Stimulated activated CD4-positive, alpha-beta T cell treated with anti-CD3 and anti-CD28 coated beads, Interleukin-1b, Interleukin-23, amount 100 ng/mL, for 48 hours (primary cell): ENCODE measurements around the gene MMP25.
"Not testable (repeated sequence)": the region's sequence is repeated elsewhere in the genome, so short reads cannot be mapped to it uniquely, and the experiment has no call there.

ENCODE experiments used
- DNase-seq: peaks from one replicate; pipeline ENCODE4 v3.0.0-alpha.2; 2020

MMP25 gene

DNA sequence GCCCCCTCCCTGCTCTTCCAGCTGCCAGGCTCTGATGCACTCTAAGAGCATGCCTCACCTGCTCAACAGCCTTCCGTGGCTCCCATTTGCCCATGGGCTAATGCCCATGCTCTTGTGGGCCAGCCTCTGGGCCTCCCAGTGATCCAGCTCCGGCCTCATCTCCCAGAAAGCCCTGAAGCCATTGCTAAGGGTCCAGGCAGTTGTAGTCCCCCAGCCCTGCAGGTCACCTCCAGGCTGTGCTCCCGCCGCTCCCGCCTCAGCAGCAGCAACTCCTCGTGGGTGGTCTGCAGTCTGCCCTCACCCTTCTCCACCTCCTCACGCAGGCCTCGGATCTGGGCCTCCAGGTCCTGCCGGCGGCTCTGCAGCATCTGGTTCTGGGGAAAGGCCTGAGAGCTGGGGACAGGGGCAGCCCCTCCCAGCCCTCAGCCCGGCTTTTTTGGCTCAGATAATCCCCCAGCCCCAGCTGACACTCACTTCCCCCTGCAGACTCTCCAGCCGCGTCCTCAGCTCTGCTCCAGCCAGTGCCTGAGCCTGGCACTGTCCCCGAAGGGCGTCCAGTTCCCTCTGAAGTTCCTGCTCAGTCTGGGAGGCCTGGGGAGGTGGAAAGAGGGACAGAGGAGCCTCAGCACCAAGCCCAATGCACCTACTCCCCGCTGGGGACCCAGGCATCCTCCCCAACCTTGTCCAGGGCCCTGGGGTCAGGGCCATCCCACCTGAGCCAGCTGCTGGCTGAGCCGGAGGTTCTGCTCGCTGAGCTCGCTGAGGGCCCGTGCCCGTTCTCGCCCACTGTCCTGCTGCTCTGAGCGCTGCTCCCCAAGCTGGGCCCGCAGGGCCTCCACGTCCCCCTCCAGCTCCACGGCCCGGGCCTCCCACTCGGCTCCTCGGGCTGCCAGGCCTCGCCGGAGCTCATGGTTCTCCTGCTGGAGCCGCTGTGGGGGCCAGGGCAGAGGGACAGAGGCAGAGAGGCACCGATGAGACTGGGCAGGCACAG is 15.8 kb upstream of the MMP25 start:
- DNase-seq, result no peak

- DNase-seq, result no peak
Measured at GRCh38 chr16:3032624-3033023, 13.7 kb upstream of the MMP25 start.

DNA sequence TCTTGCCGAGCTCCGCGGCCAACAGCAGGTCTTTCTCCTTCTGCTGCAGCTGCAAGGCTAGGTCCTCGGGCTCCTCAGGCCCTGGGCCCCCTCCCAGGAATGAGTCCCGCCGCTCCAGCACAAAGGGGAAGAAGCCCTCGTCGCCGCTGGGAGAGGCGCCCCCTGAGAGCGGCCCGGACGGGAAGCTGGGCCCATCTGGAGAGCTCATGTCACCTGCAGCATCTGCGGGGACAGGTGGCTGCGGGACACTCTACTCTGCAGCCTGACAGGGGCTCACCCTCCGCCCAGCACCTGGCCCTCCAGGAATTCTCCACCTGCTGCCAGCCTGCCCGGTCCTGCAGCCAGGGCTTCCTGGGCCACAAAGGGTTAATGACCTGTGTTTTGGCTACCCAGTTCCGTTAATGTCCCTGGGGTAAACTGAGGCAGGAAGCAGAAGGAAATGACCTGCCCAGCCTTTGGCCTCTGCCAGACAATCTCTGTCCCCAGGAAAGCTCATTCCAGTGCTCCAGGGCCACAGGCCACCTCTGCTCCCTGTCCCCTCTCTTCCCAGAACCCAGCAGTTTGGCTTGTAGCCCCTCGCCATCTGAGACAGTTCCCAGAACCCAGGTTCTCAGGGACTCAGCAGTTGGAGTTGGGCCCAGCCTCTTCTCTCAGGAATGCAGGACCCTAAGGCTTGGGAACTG is 10.9 kb upstream of the MMP25 start:
- DNase-seq, result no peak

DNA sequence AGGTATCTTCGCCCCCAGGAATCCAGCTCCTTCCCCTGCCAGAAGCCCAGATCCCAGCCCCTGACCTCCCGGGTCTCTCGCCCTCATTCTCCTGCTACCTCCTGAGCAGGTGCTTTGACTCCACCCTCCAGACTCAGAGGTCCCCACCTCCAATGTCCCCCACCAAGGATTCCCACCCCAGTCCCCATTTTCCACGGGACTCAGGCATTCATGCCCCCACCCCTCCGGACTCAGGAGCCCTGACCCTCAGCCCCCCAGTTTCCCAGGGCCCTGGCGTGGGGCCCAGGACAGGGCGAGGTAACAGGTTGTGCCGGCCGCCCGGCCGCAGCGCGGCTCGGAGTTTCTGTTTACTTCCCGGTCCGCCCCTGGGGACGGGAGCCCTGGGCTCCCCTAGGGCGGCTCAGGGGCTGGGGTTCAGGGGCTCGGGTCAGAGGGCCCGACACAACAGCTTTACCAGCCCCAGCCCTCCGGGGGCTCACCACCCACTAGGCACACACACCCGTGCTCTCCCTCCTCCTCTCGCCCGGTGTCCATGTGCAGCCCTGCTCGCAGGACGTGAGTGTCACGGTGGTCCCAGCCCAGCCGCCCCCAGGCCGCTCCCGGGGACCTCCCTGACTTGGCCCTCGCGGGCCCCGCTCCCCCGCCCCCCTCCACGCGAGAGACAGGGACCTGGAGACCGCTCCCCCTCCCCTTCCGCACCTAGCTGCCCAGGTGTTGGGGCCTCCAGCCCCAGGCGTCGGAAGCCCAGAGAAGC is 10.2 kb upstream of the MMP25 start:
- no peak for DNase-seq

DNA sequence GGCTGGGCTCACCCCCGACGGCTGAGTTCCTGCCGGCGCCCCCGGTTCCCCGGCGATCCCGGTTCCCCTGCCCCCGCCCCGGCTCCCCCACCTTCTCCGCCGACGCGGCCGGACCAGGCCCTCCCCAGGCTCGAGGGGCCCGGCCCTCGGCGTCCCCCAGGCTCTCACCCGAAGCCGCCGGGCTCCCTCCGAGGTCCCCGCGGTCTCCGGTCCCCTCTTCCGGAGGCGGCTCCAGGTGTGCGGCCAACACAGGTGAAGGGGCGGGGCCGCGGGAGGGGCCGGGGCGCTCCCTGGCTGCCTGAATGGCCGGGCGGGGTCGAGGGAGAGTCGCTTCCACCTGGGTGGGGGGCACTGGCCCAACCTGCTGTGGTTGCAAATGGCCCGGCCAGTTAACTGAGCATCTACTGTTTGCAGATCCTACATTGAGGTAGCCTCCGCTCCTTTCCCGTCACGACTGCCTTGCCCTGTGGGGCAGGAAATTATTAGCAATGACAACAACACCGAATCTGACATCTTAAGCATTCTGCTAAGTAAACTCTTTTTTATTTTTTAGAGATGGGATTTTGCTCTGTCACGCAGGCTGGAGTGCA is 9.5 kb upstream of the MMP25 start, which contains the start of gene BICDL2:
TSS of gene BICDL2 (minus strand) at position 219 of the 590 bp plus-strand sequence. CDS start 1,448 bp downstream, outside the sequence.
- DNase-seq, result no peak

DNA sequence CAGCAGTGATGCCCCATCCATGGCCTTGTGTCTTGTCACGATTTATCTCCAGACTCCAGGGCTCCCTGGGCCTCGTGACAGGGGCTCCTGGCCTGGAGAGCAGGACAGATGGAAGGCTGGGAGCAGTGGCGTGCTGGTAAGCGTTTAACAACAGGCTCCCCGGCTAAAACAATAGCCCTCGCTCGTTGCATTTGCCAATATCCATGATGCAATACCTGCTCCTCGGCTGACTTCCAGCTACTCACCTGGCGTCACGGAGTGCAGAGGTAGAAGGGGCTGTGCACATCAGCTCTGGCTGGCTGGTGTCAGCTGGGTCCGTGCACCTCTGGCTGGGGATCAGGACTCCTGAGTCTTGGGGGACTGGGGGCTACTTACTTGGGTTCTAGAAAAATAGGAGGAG is 8.1 kb upstream of the MMP25 start:
- DNase-seq, result no peak

DNA sequence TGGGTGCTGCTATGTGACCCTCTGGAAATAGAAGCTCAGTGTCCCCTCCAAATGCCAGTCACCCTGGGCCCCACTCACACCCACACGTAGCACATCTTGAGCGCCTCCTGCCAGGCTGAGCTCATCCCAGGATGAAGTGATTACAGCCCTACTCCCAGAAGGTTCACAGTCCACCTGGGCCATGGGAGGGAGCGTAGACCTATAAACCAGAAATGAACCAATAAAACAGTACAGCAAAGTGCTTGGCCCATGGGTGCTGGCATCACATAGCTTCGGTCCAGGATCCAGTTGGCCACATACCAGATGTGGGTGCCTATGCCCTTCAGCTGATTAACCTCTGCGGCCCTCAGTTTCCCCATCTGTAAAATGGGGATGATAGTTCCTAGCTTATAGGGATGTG is 7.5 kb upstream of the MMP25 start:
- DNase-seq, result no peak

- DNase-seq, result no peak
Measured at GRCh38 chr16:3042376-3042775, 4.0 kb upstream of the MMP25 start.

DNA sequence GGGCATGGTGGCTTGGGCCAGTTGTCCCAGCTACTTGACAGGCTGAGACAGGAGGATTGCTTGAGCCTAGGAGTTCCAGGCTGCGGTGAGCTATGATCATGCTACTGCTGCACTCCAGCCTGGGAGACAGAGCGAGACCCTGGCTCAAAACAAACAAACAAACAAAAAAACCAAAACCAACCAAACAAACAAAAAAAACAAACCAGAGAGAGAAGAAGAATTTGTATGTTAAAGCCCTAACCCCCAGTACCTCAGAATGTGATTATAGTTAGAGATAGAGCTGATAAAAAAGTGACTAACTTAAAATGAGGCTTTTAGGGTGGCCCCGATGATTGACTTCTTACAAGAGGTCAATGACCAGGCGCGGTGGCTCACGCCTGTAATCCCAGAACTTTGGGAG is 1.7 kb upstream of the MMP25 start:
- no peak for DNase-seq

DNA sequence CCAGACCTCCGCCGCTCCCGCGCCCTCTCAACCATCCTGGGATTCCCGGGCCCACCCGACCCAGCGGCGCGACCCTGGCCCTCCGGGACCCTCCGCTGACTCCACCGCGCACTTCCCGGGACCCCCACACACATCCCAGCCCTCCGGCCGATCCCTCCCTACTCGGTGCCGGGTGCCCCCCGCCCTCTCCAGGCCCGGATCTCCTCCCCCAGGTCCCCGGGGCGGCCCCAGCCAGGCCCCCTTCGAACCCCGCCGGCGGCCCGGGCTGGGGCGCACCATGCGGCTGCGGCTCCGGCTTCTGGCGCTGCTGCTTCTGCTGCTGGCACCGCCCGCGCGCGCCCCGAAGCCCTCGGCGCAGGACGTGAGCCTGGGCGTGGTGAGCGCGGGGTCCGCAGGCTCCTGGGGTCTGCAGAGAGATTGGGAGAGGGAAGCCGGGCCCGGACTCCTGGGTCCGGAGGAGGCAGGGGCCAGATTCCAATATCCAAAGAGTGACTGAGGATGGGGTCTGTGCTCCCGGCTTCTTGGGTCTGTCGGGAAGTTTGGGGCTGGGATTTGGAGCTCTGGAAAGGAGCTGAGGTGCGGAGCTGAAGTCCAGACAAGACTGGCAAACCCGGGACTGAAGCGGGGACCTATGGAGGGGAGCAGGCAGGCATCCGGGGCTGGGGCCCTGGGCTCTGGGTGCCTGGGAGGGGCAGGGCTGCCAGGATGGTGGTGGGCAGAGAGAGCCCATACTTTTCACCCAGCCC is 453 bp downstream of the MMP25 start:
- no peak for DNase-seq

DNA sequence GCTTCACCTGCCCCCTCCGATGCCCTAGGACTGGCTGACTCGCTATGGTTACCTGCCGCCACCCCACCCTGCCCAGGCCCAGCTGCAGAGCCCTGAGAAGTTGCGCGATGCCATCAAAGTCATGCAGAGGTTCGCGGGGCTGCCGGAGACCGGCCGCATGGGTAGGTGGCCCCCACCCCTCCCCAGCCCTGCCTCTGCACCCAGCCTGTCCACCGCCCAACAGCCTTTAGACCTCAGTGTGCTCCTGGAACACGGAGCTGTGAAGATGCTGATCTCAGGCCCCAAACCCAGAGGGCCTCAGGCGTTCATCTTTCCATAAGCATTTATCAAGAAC is 993 bp downstream of the MMP25 start:
- no peak for DNase-seq

DNA sequence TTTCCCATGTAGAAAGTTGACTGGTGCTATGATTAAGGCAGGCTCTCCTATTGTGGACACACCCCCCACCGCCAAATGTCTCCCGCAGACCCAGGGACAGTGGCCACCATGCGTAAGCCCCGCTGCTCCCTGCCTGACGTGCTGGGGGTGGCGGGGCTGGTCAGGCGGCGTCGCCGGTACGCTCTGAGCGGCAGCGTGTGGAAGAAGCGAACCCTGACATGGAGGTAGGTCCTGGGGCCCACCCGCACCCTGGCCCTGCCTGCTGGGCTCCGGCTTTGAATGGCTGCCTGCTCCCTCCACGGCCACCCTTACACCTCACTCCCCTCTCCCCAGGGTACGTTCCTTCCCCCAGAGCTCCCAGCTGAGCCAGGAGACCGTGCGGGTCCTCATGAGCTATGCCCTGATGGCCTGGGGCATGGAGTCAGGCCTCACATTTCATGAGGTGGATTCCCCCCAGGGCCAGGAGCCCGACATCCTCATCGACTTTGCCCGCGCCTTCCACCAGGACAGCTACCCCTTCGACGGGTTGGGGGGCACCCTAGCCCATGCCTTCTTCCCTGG is 3.6 kb downstream of the MMP25 start:
- no peak for DNase-seq

DNA sequence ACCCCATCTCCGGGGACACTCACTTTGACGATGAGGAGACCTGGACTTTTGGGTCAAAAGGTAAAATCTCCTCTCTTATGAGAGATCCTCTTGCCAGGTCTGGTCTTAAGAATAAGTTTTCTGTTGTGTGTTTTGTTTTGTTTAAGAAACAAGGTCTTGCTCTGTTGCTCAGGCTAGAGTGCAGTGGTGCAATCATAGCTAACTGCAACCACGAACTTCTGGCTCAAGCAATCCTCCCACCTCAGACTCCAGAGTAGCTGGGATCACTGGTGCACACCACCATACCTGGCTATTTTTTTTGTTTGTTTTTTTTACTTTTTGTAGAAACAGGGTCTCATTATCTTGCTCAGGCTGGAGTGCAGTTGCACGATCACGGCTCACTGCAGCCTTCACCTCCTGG is 4.1 kb downstream of the MMP25 start:
- no peak for DNase-seq

GRCh38 chr16:3051009-3051408 is 4.6 kb downstream of the MMP25 start:
- DNase-seq, result no peak

DNA sequence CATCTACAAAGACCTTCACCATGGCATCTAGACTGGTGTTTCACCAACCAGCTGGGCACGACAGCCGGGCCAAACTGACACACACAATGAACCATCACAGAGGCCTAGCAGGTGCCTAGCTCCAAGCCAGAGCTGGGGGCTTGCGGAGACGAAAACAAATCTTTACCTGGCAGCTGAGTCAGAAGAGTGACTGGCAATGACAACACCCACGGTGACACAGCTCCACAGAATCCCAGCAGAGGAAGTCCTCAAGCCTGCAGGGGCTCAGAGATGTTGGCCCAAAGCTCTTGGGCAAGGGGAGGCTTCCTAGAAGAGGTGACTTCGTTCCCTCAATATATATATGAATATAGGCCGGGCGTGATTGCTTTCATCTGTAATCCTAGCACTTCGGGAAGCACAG is 5.1 kb downstream of the MMP25 start:
- no peak for DNase-seq

- not testable (repeated sequence) for DNase-seq
Measured at GRCh38 chr16:3052571-3053329, 6.4 kb downstream of the MMP25 start.

- DNase-seq, result not testable (repeated sequence)
Measured at GRCh38 chr16:3053330-3053710, 7.0 kb downstream of the MMP25 start.

- DNase-seq, result no peak
Measured at GRCh38 chr16:3054965-3055733, 8.8 kb downstream of the MMP25 start.

GRCh38 chr16:3055734-3056115 is 9.4 kb downstream of the MMP25 start:
- DNase-seq, result not testable (repeated sequence)
